Head of caudate nucleus (tissue), 42 donors: ENCODE data around the gene TMEM234.
A peak's percentile ranks its signal among the peaks of the same experiment; 100 is the strongest.

Source experiments
- DNase-seq, 42 donors: peaks; one replicate each; pipeline versions ENCODE4 v3.0.0 to v3.0.0-alpha.2; 2020 to 2021; ENCODE audit warnings: mixed read lengths in 7 of 42
- intact Hi-C: fragments of 100-400 bp; cut with DNase I; formaldehyde crosslinking; loops from one replicate; pipeline ENCODE4 v1.15.0; 2022

The TMEM234 gene

DNA sequence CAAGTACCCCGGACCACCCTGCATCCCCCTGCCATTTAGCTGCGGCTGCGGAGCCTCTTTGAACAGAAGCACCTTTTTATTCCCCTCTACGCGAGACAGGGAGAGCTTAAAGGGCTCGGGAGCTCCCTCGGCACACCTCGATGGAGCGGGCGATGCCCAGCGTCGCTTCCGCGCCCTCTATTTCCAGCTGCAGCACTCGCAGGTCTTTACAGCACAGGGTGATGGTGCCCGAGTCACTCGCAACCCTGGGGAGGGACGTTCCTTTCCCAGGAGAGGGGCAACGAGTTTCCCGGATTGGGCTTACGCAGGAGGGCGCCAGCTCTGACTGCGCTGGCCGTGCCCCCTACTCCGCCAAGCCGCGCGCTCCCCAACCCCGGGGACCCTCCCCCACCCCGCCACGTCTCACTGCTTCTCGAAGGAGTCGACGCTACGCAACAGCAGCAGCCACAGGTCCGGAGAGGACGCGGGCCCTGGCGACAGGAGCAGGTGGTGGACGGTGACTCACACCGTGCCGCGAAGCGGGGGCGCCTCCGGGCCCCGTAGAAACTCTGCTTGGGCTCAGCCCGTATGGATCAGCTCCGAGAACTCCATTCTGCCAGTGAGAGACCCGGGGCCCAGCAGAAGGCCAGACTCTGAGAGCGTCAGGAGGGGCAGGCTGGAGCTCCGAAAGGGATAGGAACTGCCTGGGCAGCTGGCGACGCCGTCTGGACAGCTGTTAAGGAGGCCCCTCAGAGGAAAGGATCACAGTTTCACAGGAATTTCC is 19.0 kb upstream of the TMEM234 start:
- peak; percentile 39 to 84 (median 68) for DNase-seq
- intact Hi-C loops, result no loop called here

- DNase-seq, result peak; percentile 32 to 90 (median 77)
- intact Hi-C loops, result no loop called here
These were observed 18.2 kb upstream of the TMEM234 start for GRCh38 chr1:32240140-32240951.

DNA sequence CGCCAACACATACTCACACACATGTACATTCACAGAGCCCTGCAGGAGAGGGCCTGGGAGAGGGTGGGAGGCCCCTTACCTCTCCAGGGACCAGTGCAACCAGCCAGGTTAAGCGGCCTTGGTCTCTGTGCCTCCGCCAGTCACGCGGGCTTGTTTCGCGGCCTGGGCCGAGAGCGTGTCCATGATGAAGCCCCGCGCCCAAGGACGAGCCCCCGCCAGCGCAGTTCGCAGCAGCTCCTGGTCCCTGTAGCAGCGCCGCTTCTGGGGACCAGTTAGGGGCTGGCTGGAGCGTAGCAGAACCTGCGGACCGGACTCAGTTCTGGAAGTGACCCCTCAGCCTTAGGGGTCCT is 17.6 kb upstream of the TMEM234 start:
- peak in 4 of 42 donors; percentile 3 to 36 (median 20) for DNase-seq
- intact Hi-C loops, result no loop called here

- intact Hi-C loops, result no loop called here
- DNase-seq, result peak in 11 of 42 donors; percentile 3 to 58 (median 19)
These were observed 17.2 kb upstream of the TMEM234 start for GRCh38 chr1:32239337-32239736.

GRCh38 chr1:32234792-32235191 is 12.6 kb upstream of the TMEM234 start:
- no peak for DNase-seq
- intact Hi-C loops, result no loop called here

DNA sequence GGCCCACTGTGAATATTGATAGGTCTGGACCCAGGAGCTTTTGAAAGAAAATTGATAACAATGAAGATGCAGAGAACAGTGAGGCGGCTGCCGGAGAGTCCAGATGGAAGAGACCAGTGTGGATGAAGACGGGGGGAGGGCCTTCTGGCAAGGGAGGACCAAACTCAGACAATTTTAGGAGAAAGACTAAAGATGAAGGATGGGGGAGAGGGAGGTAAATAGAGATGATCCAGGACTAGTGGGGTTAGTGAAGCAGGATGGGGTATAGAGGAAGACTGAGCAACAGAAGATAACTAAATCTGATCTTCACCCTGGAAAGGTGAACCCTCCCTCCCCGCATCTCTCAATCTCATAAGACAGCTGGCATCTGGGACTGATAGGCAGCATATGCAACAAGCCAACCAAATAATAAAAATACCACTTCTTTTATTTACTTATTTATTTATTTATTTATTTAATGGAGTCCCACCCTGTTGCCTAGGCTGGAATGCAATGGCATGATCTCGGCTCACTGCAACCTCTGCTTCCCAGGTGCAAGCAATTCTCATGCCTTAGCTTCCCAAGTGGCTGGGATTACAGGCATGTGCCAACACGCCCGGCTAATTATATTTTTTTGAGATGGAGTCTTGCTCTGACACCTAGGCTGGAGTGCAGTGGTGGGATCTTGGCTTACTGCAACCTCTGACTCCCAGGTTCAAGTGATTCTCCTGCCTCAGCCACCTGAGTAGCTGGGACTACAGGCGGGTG is 10.6 kb upstream of the TMEM234 start:
- intact Hi-C loops, result no loop called here
- DNase-seq, result no peak

DNA sequence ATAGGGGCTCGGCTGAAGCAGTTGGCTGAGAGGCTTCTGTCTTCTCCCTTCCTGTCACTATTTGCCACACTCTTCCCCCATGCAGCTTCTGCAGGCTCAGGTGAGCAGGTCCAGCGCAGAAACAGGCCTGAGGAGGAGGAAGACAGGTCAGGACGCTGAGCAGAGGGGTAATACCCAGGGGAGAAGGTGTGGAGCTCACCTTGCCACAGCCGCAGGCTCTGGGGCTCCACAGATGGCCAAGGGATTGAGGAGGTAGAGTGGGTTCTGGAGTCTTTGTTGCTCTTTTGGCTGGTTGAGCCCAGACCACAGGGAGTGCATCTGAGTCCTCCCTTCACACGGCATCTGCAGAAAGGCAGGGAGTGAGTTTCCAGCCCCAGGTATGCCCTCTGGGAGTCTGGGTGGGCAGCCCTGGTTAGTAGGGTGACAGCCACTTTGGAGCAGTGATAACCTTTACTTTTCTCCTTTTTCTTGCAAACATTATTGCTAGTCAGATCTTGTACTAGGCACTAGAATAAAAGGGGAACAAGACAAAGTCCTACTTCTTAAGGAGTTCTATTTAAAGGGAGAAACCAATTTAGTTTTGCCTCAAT is 9.8 kb upstream of the TMEM234 start:
- no peak for DNase-seq
- intact Hi-C loops, result no loop called here

DNA sequence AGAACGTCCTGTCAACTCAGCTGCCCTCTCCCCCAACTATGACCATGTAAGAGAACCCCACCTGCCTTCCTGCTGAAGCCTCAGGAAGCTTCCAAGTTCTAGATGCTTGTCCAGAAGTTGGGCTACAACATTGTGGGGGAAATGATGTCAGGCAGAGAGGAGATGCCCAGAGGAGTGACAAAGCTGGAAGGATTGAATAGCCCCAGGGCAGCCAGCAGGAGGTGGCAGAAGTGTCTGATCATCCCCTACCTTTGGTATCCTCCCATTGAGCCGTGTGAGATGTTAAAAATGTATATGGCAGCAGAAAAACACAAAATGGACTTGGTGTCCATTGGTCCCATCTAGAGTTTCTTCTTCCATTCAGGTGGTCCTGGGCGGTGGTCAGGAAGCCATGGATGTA is 6.6 kb upstream of the TMEM234 start:
- DNase-seq, result no peak
- intact Hi-C loops, result loop anchor here (10.0 kb wide), 1 partner anchor 166 kb away; the partner anchor contains the start of gene BSDC1

- DNase-seq, result no peak
- intact Hi-C loops, result loop anchor here (10.0 kb wide), 1 partner anchor 171 kb away; the partner anchor contains the start of gene BSDC1
These were observed 2.1 kb upstream of the TMEM234 start for GRCh38 chr1:32224285-32224684.

DNA sequence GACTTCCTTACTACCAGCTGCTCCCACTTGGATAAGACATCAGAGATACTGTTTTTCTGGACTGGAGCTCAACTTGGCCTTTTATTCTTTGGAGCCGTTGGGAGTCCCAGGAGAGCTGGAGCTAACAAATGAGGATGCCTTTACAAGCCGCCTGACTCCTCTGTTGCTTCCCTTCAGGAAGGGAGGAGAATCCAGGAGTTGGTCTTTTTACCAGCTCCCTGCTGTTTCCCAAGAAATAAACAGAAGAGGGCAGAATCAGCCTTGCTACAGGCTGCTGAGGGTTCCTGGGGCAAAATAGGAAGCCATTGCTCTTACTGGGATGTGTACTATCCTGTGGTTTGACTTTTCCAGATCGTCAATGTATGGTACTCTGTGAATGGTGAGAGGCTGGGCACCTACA is 1.5 kb upstream of the TMEM234 start:
- DNase-seq, result no peak
- intact Hi-C loops, result loop anchor here (10.0 kb wide), 1 partner anchor 171 kb away; the partner anchor contains the start of gene BSDC1

DNA sequence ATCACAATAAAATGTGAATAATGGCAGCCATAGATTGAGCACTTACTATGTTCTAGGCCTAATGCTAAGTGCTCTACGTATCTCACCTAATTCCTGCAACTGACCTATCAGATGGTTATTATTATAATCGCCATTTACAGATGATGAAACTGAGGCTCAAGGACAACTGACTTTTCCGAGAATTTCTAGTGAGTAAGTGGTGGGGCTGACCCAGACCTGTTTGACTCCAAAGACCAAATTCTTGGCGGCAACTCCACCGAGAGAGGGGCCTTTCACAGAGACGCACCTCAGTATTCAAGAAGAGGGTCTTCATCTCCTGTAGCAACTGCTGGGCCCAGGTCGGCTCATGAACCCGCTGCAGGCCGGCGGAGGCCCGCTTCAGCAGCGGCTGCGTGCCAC is 573 bp downstream of the TMEM234 start:
- DNase-seq, result no peak
- intact Hi-C loops, result loop anchor here (10.0 kb wide), 1 partner anchor 173 kb away; the partner anchor contains the start of gene BSDC1

- DNase-seq, result no peak
- intact Hi-C loops, result loop anchor here (10.0 kb wide), 1 partner anchor 174 kb away; the partner anchor contains the start of gene BSDC1
These were observed 1.2 kb downstream of the TMEM234 start for GRCh38 chr1:32220746-32221580.

- DNase-seq, result no peak
- intact Hi-C loops, result no loop called here
These were observed 3.1 kb downstream of the TMEM234 start for GRCh38 chr1:32219022-32219421.

DNA sequence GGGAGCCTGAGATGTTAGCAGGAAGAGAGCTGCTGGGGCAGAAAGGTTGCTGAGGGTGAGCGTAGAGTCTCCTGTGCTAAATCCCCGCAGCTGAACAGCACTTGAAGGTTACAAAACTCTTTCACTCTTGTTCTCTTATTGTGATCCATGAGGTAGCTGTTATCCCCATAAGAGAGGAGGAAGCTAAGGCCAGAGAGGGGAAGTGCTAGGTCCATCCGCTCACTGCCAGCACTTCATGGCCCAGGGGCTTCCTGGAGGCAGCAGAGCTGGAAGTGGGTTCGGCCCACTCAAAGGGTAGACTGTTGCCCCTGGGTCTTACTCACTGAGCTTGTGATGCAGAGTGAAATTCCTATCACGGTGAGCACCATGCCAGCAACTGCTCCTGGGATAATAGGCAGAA is 5.6 kb downstream of the TMEM234 start:
- intact Hi-C loops, result no loop called here
- no peak for DNase-seq

DNA sequence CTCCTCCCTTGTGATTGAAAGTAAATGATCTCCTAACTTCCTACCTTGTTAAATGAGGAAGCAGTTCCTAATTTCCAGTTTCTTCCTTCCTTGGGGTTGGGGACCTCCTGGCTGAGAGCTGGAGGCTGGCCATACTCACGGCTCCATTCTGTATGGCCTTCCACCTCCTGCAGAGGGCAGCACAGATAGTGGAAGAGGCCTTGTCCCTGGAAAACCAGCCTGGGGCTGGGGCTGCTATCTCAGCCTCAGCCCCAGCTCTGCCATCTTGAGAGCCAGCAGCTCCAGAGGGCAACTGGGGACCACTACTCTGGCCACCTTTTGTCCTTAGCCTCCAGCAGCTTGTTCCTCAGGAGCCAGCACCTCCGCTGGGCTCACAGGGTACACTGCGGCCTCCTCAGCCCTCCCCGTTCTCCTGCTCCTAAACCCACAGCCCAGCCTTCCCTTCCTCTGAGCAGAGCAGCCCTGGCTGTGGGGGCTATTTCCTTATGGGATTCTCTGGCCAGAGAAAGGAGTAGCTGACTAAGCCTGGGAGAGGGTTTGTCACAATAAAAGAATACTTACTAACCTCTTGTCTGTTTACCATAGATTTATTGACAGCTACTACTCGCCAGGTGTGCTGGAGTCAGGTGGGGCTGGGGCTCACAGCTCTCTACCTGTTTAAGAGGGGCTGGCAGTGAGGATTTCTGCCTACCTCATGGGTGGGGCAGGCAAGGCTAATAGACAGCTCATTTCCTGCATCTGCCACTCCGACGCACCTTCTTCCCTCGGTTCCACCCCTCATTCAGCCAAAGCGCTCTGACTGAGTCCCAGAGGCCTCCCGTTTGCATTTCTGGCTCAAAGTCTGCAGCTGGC is 6.3 kb downstream of the TMEM234 start:
- DNase-seq, result peak; percentile 38 to 87 (median 70)
- intact Hi-C loops, result no loop called here

GRCh38 chr1:32208891-32209328 is 13.2 kb downstream of the TMEM234 start, which contains the start of gene DCDC2B:
TSS of gene DCDC2B (plus strand) at chr1:32209089. CDS start at chr1:32209094, 5 bp downstream.
- intact Hi-C loops, result no loop called here

GRCh38 chr1:32208469-32208868 is 13.7 kb downstream of the TMEM234 start:
- no peak for DNase-seq
- intact Hi-C loops, result no loop called here

More at GRCh38 chr1:32208891-32209328, 13.2 kb downstream of the TMEM234 start, which contains the start of gene DCDC2B:
- DNase-seq, result peak in 25 of 42 donors; percentile 21 to 77 (median 42)
